Fibroblast of lung (primary cell): ENCODE measurements around the gene PCSK6. TPM values are rescaled to one million over a fixed set of nuclear protein-coding genes. Genes with fewer than 3 reads are reported as not detected.
"Not testable (repeated sequence)": the region's sequence is repeated elsewhere in the genome, so short reads cannot be mapped to it uniquely, and the experiment has no call there.

ENCODE experiments used
- DNase-seq, 2 donors: peaks; one replicate each; pipeline versions ENCODE4 v3.0.0 to v3.0.0-alpha.2; 2010; ENCODE audit warnings: low read depth in 2 of 2
- H2AFZ ChIP-seq: 2 replicates; pipeline ENCODE4 v1.5.1; 2012; ENCODE audit warnings: low read length, control low read depth, inconsistent platforms
- H3K27ac ChIP-seq: 2 replicates; pipeline ENCODE4 v1.5.1; 2011; ENCODE audit warnings: low read length, control low read depth; ENCODE audit not compliant: insufficient read depth
- H3K27me3 ChIP-seq: 2 replicates; pipeline ENCODE4 v1.5.1; 2011; ENCODE audit warnings: mild to moderate bottlenecking, low read length; ENCODE audit not compliant: control insufficient read depth, insufficient read depth
- H3K36me3 ChIP-seq: 2 replicates; pipeline ENCODE4 v1.5.1; 2011; ENCODE audit warnings: low read length; ENCODE audit not compliant: control insufficient read depth, insufficient read depth
- H3K4me1 ChIP-seq: 2 replicates; pipeline ENCODE4 v1.5.1; 2011; ENCODE audit warnings: low read length; ENCODE audit not compliant: control insufficient read depth, insufficient read depth; ENCODE audit errors: extremely low read depth
- H3K4me2 ChIP-seq: 2 replicates; pipeline ENCODE4 v1.5.1; 2011; ENCODE audit warnings: low read length, control low read depth; ENCODE audit not compliant: insufficient read depth; ENCODE audit errors: extremely low read depth
- H3K4me3 ChIP-seq, 4 experiments: fragments of 200-600 bp in 1 of 4; sonication (generic) in 1 of 4; replicated peaks in 1 of 4; 2 replicates each; pipeline ENCODE4 v1.5.1; 2011 to 2016; ENCODE audit warnings: low read length in 4 of 4, low read depth in 3 of 4, mild to moderate bottlenecking in 3 of 4, control low read depth in 2 of 4, inconsistent platforms in 1 of 4, mixed read lengths in 1 of 4; ENCODE audit not compliant: insufficient read depth in 1 of 4; ENCODE audit errors: control extremely low read depth in 1 of 4
- H3K79me2 ChIP-seq: 2 replicates; pipeline ENCODE4 v1.5.1; 2012; ENCODE audit warnings: mild to moderate bottlenecking, low read length, inconsistent platforms; ENCODE audit not compliant: control insufficient read depth, insufficient read depth
- H3K9ac ChIP-seq: 2 replicates; pipeline ENCODE4 v1.5.1; 2011; ENCODE audit warnings: mild to moderate bottlenecking, low read length, control low read depth; ENCODE audit not compliant: insufficient read depth
- H3K9me3 ChIP-seq: 2 replicates; pipeline ENCODE4 v1.5.1; 2012; ENCODE audit warnings: low read depth, low read length; ENCODE audit not compliant: control insufficient read depth, insufficient read depth
- H4K20me1 ChIP-seq: 2 replicates; pipeline ENCODE4 v1.5.1; 2011; ENCODE audit warnings: low read length; ENCODE audit not compliant: control insufficient read depth, insufficient read depth; ENCODE audit errors: extremely low read depth
- EZH2 ChIP-seq: IDR thresholded peaks from 2 replicates; pipeline ENCODE4 v1.5.1; 2012; ENCODE audit warnings: low read length, control low read depth, mild to moderate bottlenecking; ENCODE audit errors: missing control alignments
- polyA plus RNA-seq, 2 donors: library from polyadenylated mRNA; depleted of rRNA in 1 of 2; stranded (reverse) in 1 of 2; unstranded in 1 of 2; fragments of >200 nt; gene quantifications; 2 replicates each; pipeline ENCODE4 v1.2.1, GENCODE V29; 2011 to 2012; ENCODE audit warnings: missing spikeins in 1 of 2
- total RNA-seq: library from RNA; depleted of rRNA; stranded (reverse); fragments of >200 nt; gene quantifications from 2 replicates; pipeline ENCODE4 v1.2.1, GENCODE V29; 2014
- TF ChIP-seq, protein P1 (sequence below), 2 donors: IDR thresholded peaks in 1 of 2; conservative IDR thresholded peaks in 1 of 2; 1 replicate in 1 of 2; 2 replicates in 1 of 2; pipeline ENCODE4 v1.5.1; 2011 to 2012; ENCODE audit warnings: low read length in 2 of 2, control low read depth in 1 of 2, inconsistent platforms in 1 of 2, low read depth in 1 of 2, mild to moderate bottlenecking in 1 of 2

PCSK6 gene
- total and polyA plus RNA-seq, 2 donors (not counting 1 experiment from before 2014, with no cell fraction given), result 0.02 to 0.83 TPM

DNA sequence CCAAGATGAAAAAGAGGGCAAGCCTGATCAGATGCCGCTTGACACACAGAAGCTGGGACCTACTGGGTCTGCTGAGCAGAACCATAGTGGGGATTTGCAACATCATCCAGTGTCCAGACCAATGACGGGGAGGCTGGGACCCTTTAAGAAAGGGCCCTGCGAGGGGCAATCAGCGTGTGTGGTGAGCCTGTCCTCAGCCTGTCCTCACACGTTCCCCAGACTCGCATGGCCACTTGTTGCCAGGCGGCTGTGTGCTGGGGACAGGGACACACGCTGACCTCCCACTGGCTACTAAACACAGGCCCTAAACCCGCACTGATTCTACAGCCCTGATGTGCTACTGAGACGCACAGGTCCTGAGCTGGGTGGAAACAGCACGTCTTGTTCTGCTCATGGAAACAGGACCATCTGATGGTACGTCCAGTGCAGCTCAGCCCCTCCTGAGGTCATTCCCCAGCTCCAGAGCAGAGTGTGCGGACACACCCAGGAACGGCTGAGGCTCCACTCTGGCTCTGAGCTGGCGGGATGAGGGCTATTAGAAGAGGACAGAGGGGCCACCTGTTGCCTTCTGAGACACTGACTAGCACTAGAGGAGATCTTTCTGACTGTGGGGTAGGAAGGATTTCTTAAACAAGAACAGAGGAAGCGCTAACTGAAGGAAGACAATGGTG lies 24.4 kb downstream of the PCSK6 start:
- TF ChIP-seq, protein P1, sequence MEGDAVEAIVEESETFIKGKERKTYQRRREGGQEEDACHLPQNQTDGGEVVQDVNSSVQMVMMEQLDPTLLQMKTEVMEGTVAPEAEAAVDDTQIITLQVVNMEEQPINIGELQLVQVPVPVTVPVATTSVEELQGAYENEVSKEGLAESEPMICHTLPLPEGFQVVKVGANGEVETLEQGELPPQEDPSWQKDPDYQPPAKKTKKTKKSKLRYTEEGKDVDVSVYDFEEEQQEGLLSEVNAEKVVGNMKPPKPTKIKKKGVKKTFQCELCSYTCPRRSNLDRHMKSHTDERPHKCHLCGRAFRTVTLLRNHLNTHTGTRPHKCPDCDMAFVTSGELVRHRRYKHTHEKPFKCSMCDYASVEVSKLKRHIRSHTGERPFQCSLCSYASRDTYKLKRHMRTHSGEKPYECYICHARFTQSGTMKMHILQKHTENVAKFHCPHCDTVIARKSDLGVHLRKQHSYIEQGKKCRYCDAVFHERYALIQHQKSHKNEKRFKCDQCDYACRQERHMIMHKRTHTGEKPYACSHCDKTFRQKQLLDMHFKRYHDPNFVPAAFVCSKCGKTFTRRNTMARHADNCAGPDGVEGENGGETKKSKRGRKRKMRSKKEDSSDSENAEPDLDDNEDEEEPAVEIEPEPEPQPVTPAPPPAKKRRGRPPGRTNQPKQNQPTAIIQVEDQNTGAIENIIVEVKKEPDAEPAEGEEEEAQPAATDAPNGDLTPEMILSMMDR (conservative IDR thresholded peaks at IDR 0.05 in 1 of 2, IDR thresholded peaks at IDR 0.05 in 1 of 2; ENCODE audit: low read depth in 1 of 2, low read length in 2 of 2), result no peak
- TF ChIP-seq EZH2, result no peak
- H3K4me2 ChIP-seq, result no peak overlapping the region
- no peaks in the 10 kb centered on the region for H3K4me1 ChIP-seq
- H3K27ac ChIP-seq, result no peak overlapping the region
- no peak overlapping the region for H2AFZ ChIP-seq
- no peaks in the 10 kb centered on the region for H3K79me2 ChIP-seq
- H4K20me1 ChIP-seq, result no peaks in the 10 kb centered on the region
- DNase-seq, result no peak
- no peak overlapping the region for H3K9ac ChIP-seq
- no peaks in the 10 kb centered on the region for H3K36me3 ChIP-seq
- no peak overlapping the region for H3K4me3 ChIP-seq
- H3K27me3 ChIP-seq, result peaks cover 6% of the 10 kb centered on the region
- H3K9me3 ChIP-seq, result no peaks in the 10 kb centered on the region

DNA sequence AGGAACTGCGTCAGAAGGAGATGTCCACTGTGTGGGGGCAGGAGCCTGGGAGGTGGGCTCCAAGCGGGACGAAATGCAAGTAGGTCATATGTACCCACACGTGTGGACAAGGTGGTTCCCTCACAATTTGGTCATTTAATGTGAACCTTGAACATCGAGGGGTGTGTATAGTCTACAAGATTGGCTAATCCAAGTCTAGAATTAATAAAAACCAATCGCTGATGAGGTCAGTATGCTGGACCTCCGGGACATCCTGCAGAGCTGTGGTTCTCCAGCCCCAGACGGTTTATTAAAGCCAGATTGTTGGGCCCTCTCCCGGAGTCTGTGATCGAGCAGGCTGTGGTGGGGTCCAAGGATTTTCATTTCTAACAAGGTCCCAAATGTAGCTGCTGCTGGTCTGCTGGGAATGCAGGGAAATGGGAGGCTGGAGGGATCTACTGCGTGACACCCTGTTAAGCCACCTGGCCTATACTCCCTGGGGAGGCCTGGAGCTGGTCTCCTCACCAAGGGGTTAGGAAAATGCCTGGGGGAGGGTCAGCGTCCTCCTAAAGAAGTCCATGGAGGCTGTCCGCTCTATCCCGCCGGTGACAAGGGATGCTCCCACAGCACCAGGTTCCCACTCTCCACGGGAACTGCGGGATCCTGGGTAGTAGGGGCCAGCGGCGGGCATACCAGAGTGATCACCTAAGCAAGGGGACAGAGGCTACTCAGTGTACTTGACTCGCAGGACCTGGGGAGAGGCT lies 25.1 kb downstream of the PCSK6 start:
- Histone ChIP-seq H2AFZ (no peak overlapping the region), H3K4me3 (no peak overlapping the region), H3K9me3 (no peaks in the 10 kb centered on the region), H3K36me3 (no peaks in the 10 kb centered on the region), H3K4me1 (no peaks in the 10 kb centered on the region), H3K27me3 (peaks cover 6% of the 10 kb centered on the region), H3K27ac (no peak overlapping the region), H4K20me1 (no peaks in the 10 kb centered on the region), H3K9ac (no peak overlapping the region), H3K4me2 (no peak overlapping the region), H3K79me2 (no peaks in the 10 kb centered on the region)
- no peak for DNase-seq
- no peak for TF ChIP-seq EZH2
- TF ChIP-seq, protein P1 (conservative IDR thresholded peaks at IDR 0.05 in 1 of 2, IDR thresholded peaks at IDR 0.05 in 1 of 2; ENCODE audit: low read depth in 1 of 2, low read length in 2 of 2), result no peak

DNA sequence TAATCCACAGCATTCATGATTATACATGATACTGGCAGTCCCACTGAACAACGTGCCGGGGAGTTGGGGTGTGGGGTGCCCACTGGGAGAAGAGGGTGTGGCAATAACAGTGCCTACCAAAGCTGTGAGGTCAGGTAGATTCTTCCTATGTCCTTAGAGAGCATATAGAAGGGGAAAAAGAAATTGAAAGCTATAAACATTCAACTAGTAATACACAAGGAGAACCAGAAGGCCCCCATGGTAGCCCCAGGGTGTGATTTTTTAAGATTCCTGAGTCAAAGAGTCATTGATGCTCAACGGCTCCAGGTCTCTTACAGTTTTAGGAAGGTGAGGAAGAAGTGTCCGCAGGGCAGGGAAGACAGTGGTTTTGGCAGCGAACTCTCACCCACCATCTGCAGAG lies 25.8 kb downstream of the PCSK6 start:
- DNase-seq, H3K27me3 ChIP-seq: not testable (repeated sequence)

More for the DNA sequence above, 25.8 kb downstream of the PCSK6 start:
- not testable (repeated sequence) for H3K9ac ChIP-seq, H3K4me1 ChIP-seq, H3K4me2 ChIP-seq, H3K36me3 ChIP-seq, H3K27ac ChIP-seq, H2AFZ ChIP-seq, H3K9me3 ChIP-seq, H3K4me3 ChIP-seq, H3K79me2 ChIP-seq, H4K20me1 ChIP-seq
